ENCODE results near the gene BORCS8.

- TF ChIP-seq CTCF (IDR thresholded peaks at IDR 0.05), result peak; percentile 89 to 93 (median 89)
- no peak for TF ChIP-seq POLR2A (IDR thresholded peaks at IDR 0.05)
Observed at GRCh38 chr19:19145684-19146608, 46.0 kb downstream of the BORCS8 start.

Measured in ovary (tissue), 3 donors.